DND-41 (cell line): ENCODE results near the gene MTSS2.

ENCODE experiments used
- CTCF ChIP-seq: IDR thresholded peaks from 2 replicates; pipeline ENCODE4 v1.5.1; 2012; ENCODE audit warnings: borderline replicate concordance, low read length, moderate library complexity, mild to moderate bottlenecking; ENCODE audit not compliant: poor library complexity, severe bottlenecking; ENCODE audit errors: extremely low read depth
- EZH2 ChIP-seq: IDR thresholded peaks from 3 replicates; pipeline ENCODE4 v1.6.1; 2012; ENCODE audit warnings: borderline replicate concordance, low read depth, mild to moderate bottlenecking, moderate library complexity, low read length, inconsistent platforms; ENCODE audit not compliant: severe bottlenecking

- no peak for TF ChIP-seq CTCF
- TF ChIP-seq EZH2, result no peak
Measured at GRCh38 chr16:70650216-70650615, 35.6 kb downstream of the MTSS2 start.
